H1 (cell line): ENCODE results near the gene NEURL1. TPM values are rescaled to one million over a fixed set of nuclear protein-coding genes. Genes with fewer than 3 reads are reported as not detected.

Experiments used
- ASH2L ChIP-seq: fragments of 200-600, 300-600 bp; sonication (generic); IDR thresholded peaks from one replicate; pipeline ENCODE4 v1.7.1; 2017; ENCODE audit warnings: low read length
- ATF2 ChIP-seq: IDR thresholded peaks from 2 replicates; pipeline ENCODE4 v1.6.1; 2012; ENCODE audit warnings: low read length, inconsistent platforms
- BCL11A ChIP-seq, 2 experiments: IDR thresholded peaks; one replicate each; pipeline ENCODE4 v1.6.1; 2011; ENCODE audit warnings: low read depth in 2 of 2, low read length in 2 of 2, mild to moderate bottlenecking in 2 of 2
- CBX5 ChIP-seq: fragments of 300-800, 300-1000 bp; sonication (generic); IDR thresholded peaks from 2 replicates; pipeline ENCODE4 v1.7.1; 2016; ENCODE audit warnings: antibody characterized with exemption, low read length, low read depth
- CBX8 ChIP-seq: fragments of 300-800, 300-1000 bp; sonication (generic); IDR thresholded peaks from 2 replicates; pipeline ENCODE4 v1.7.1; 2016; ENCODE audit warnings: low read depth, low read length, borderline replicate concordance
- CTBP2 ChIP-seq: IDR thresholded peaks from 2 replicates; pipeline ENCODE4 v1.7.0; 2011; ENCODE audit warnings: borderline replicate concordance, mild to moderate bottlenecking, moderate library complexity, mixed read lengths, low read length; ENCODE audit not compliant: insufficient read depth, insufficient read length
- EGR1 ChIP-seq: IDR thresholded peaks from 2 replicates; pipeline ENCODE4 v1.6.1; 2011; ENCODE audit warnings: low read depth, low read length, borderline replicate concordance
- FOSL1 ChIP-seq: IDR thresholded peaks from 2 replicates; pipeline ENCODE4 v1.6.1; 2011; ENCODE audit warnings: mild to moderate bottlenecking, low read depth, low read length, moderate library complexity; ENCODE audit not compliant: insufficient read depth
- HDAC6 ChIP-seq: IDR thresholded peaks from one replicate; pipeline ENCODE4 v1.7.1; 2012; ENCODE audit warnings: low read depth, mild to moderate bottlenecking, inconsistent platforms, low read length, moderate library complexity
- KDM1A ChIP-seq: fragments of 200-600, 300-600 bp; sonication (generic); IDR thresholded peaks from 2 replicates; pipeline ENCODE4 v1.7.1; 2016; ENCODE audit warnings: mild to moderate bottlenecking, low read length, borderline replicate concordance
- KDM4A ChIP-seq: IDR thresholded peaks from one replicate; pipeline ENCODE4 v1.7.1; 2012; ENCODE audit warnings: low read depth, mild to moderate bottlenecking, moderate library complexity, low read length, inconsistent platforms; ENCODE audit not compliant: severe bottlenecking
- KDM5A ChIP-seq: fragments of 200-600 bp; IDR thresholded peaks from 2 replicates; pipeline ENCODE4 v1.7.1; 2012; ENCODE audit warnings: mild to moderate bottlenecking, low read length, inconsistent platforms, mixed read lengths
- MAFK ChIP-seq: IDR thresholded peaks from 2 replicates; pipeline ENCODE4 v1.6.1; 2012; ENCODE audit warnings: low read depth, mild to moderate bottlenecking, improper control_type of control experiment, low read length
- MAX ChIP-seq: IDR thresholded peaks from 2 replicates; pipeline ENCODE4 v1.6.1; 2012; ENCODE audit warnings: inconsistent platforms
- NRF1 ChIP-seq: IDR thresholded peaks from 2 replicates; pipeline ENCODE4 v1.6.1; 2011; ENCODE audit warnings: mild to moderate bottlenecking, low read depth, low read length, improper control_type of control experiment
- POU5F1 ChIP-seq: IDR thresholded peaks from 2 replicates; pipeline ENCODE4 v1.6.1; 2011; ENCODE audit warnings: low read depth, mild to moderate bottlenecking, low read length, moderate library complexity
- RNF2 ChIP-seq: fragments of 200-900, 300-1000 bp; sonication (generic); IDR thresholded peaks from 2 replicates; pipeline ENCODE4 v1.7.1; 2016; ENCODE audit warnings: borderline replicate concordance, low read depth, mild to moderate bottlenecking, antibody characterized with exemption, low read length; ENCODE audit not compliant: poor library complexity, severe bottlenecking; ENCODE audit errors: missing control alignments
- RXRA ChIP-seq: IDR thresholded peaks from 2 replicates; pipeline ENCODE4 v1.6.1; 2011; ENCODE audit warnings: low read depth, mild to moderate bottlenecking, low read length, moderate library complexity; ENCODE audit not compliant: insufficient read depth
- SAP30 ChIP-seq: fragments of 300-600 bp; sonication (generic); IDR thresholded peaks from 2 replicates; pipeline ENCODE4 v1.7.1; 2012; ENCODE audit warnings: low read length, moderate library complexity, mild to moderate bottlenecking, inconsistent platforms; ENCODE audit not compliant: insufficient read depth, insufficient replicate concordance
- SIX5 ChIP-seq: IDR thresholded peaks from 2 replicates; pipeline ENCODE4 v1.6.1; 2011; ENCODE audit warnings: mild to moderate bottlenecking, low read depth, low read length
- SP2 ChIP-seq: IDR thresholded peaks from 2 replicates; pipeline ENCODE4 v1.6.1; 2012; ENCODE audit warnings: mild to moderate bottlenecking, low read length, inconsistent platforms
- SRF ChIP-seq: IDR thresholded peaks from 2 replicates; pipeline ENCODE4 v1.6.1; 2011; ENCODE audit warnings: mild to moderate bottlenecking, low read depth, low read length, moderate library complexity
- TCF12 ChIP-seq: IDR thresholded peaks from 2 replicates; pipeline ENCODE4 v1.6.1; 2011; ENCODE audit warnings: low read depth, mild to moderate bottlenecking, low read length
- TEAD4 ChIP-seq: IDR thresholded peaks from 2 replicates; pipeline ENCODE4 v1.6.1; 2012; ENCODE audit warnings: low read depth, low read length, inconsistent platforms, mixed read lengths
- polyA plus RNA-seq, 7 experiments: library from polyadenylated mRNA; depleted of rRNA in 3 of 7; stranded (reverse) in 5 of 7; unstranded in 2 of 7; fragments of >200 nt in 5 of 7; fragments of 200-250 nt in 2 of 7; gene quantifications; 1 replicate in 5 of 7; 2 replicates in 1 of 7; 4 replicates in 1 of 7; pipeline versions ENCODE4 v1.2.1 to v1.2.3, GENCODE V29; 2011 to 2013; ENCODE audit warnings: missing spikeins in 2 of 7, mixed read lengths in 2 of 7
- total RNA-seq: library from RNA; stranded (reverse); fragmentation: NEBNext Ultra II Directional; extraction: Animal tissue kit (Norgen Biotek cat#: 25700); gene quantifications from 2 replicates; pipeline ENCODE4 v1.2.1, GENCODE V29; 2021

The NEURL1 gene
- total and polyA plus RNA-seq, 2 of the 8 experiments (the other 6 are each of a cell fraction or from before 2014, with no cell fraction given), result 0.54 to 0.58 TPM

GRCh38 chr10:103598654-103599115 lies 105.2 kb downstream of the NEURL1 start (continued):
- TF ChIP-seq RNF2 (no peak), CBX5 (no peak), HDAC6 (no peak), KDM4A (no peak), TEAD4 (peak; percentile 56; the same call in 1 of the 2 replicates), BCL11A (IDR thresholded peaks at IDR 0.05; ENCODE audit: low read depth in 2 of 2, low read length in 2 of 2) (no peak), NRF1 (no peak), POU5F1 (no peak), MAX (peak; percentile 88), KDM1A (0 out of 2 replicates have a peak, but pooled peaks have one; percentile 35), TCF12 (no peak), ATF2 (no peak), SP2 (no peak), CTBP2 (no peak), SAP30 (no peak), FOSL1 (no peak), CBX8 (no peak), SIX5 (no peak), EGR1 (0 out of 2 replicates have a peak, but pooled peaks have one; percentile 16), RXRA (no peak), MAFK (no peak), SRF (no peak), KDM5A (no peak), ASH2L (peak; percentile 29)
